ENCODE data around the gene CD47.

GRCh38 chr3:108008931-108009639 is 81.7 kb downstream of the CD47 start:
- TF ChIP-seq POLR2A (IDR thresholded peaks at IDR 0.05) (no peak), CTCF (IDR thresholded peaks at IDR 0.05) (no peak), POLR2AphosphoS5 (IDR thresholded peaks at IDR 0.05) (no peak), EP300 (IDR thresholded peaks at IDR 0.05) (no peak)
